GM12864 (cell line): ENCODE results near the gene EML6.
"Not testable (repeated sequence)": the region's sequence is repeated elsewhere in the genome, so short reads cannot be mapped to it uniquely, and the experiment has no call there.

Experiments used
- DNase-seq: peaks from one replicate; pipeline ENCODE4 v3.0.0-alpha.2; 2011; ENCODE audit warnings: low read depth
- H3K4me3 ChIP-seq: 2 replicates; pipeline ENCODE4 v1.5.1; 2011; ENCODE audit warnings: mild to moderate bottlenecking, low read depth, low read length, control low read depth
- CTCF ChIP-seq: IDR thresholded peaks from 2 replicates; pipeline ENCODE4 v1.5.1; 2011; ENCODE audit warnings: low read depth, mild to moderate bottlenecking, moderate library complexity, low read length, control low read depth, inconsistent platforms; ENCODE audit errors: missing control alignments

The EML6 gene

GRCh38 chr2:54981385-54981784, 257.9 kb downstream of the EML6 start:
- no peak overlapping the region for H3K4me3 ChIP-seq
- no peak for TF ChIP-seq CTCF
- DNase-seq: no peak

GRCh38 chr2:54983345-54984220, 260.1 kb downstream of the EML6 start:
- no peak for TF ChIP-seq CTCF
- H3K4me3 ChIP-seq: no peak overlapping the region
- DNase-seq: no peak

- TF ChIP-seq CTCF: no peak
- DNase-seq: no peak
Observed at GRCh38 chr2:54984476-54984875, 261.0 kb downstream of the EML6 start.

GRCh38 chr2:54986264-54986663, 262.8 kb downstream of the EML6 start:
- no peak for TF ChIP-seq CTCF
- no peak for DNase-seq
- H3K4me3 ChIP-seq: no peak overlapping the region

More at GRCh38 chr2:54984476-54984875, 261.0 kb downstream of the EML6 start:
- no peak overlapping the region for H3K4me3 ChIP-seq

- no peak for TF ChIP-seq CTCF
- no peak for DNase-seq
Observed at GRCh38 chr2:54988612-54989011, 265.1 kb downstream of the EML6 start.

GRCh38 chr2:54990694-54991093, 267.2 kb downstream of the EML6 start:
- H3K4me3 ChIP-seq, DNase-seq: not testable (repeated sequence)

More at GRCh38 chr2:54988612-54989011, 265.1 kb downstream of the EML6 start:
- H3K4me3 ChIP-seq: no peak overlapping the region

GRCh38 chr2:54995553-54995952, 272.1 kb downstream of the EML6 start:
- H3K4me3 ChIP-seq: no peak overlapping the region
- no peak for DNase-seq
- TF ChIP-seq CTCF: no peak
